A673 (cell line): ENCODE measurements around the gene PLEKHG4.

Experiments
- CTCF ChIP-seq: fragments of 300-800, 200-600 bp; sonication (generic); conservative IDR thresholded peaks from 2 replicates; pipeline ENCODE4 v1.5.1; 2017; ENCODE audit warnings: low read depth, mild to moderate bottlenecking, antibody characterized with exemption, low read length, moderate library complexity, mixed read lengths
- EZH2 ChIP-seq: fragments of 200-600 bp; sonication (generic); IDR thresholded peaks from 2 replicates; pipeline ENCODE4 v1.6.1; 2017; ENCODE audit warnings: borderline replicate concordance, low read depth, mild to moderate bottlenecking, mixed read lengths, antibody characterized with exemption, low read length; ENCODE audit not compliant: poor library complexity, severe bottlenecking

- no peak for TF ChIP-seq CTCF
- no peak for TF ChIP-seq EZH2
These were observed 23.6 kb upstream of the PLEKHG4 start for GRCh38 chr16:67255553-67256221.
